ENCODE results near the gene MED4. TPM values are rescaled to one million over a fixed set of nuclear protein-coding genes. Genes with fewer than 3 reads are reported as not detected.
A peak's percentile ranks its signal among the peaks of the same experiment; 100 is the strongest.

MED4 gene
- total RNA-seq, 1 donor from 2014 or later: 45.0 TPM

GRCh38 chr13:48094404-48094780, 512 bp downstream of the MED4 start:
- no peak for DNase-seq (ENCODE audit: low spot score in 2 of 2, unreplicated experiment in 2 of 2)
- Mint-ChIP-seq H3K27ac (peak overlapping the region; percentile 93), H3K36me3 (no peaks in the 10 kb centered on the region), H3K4me3 (peak overlapping the region; percentile 97), H3K27me3 (ENCODE audit: low read depth) (peaks cover 2% of the 10 kb centered on the region), H3K4me1 (peaks cover 26% of the 10 kb centered on the region), H3K9me3 (peaks cover 3% of the 10 kb centered on the region)
- TF ChIP-seq, protein P1, sequence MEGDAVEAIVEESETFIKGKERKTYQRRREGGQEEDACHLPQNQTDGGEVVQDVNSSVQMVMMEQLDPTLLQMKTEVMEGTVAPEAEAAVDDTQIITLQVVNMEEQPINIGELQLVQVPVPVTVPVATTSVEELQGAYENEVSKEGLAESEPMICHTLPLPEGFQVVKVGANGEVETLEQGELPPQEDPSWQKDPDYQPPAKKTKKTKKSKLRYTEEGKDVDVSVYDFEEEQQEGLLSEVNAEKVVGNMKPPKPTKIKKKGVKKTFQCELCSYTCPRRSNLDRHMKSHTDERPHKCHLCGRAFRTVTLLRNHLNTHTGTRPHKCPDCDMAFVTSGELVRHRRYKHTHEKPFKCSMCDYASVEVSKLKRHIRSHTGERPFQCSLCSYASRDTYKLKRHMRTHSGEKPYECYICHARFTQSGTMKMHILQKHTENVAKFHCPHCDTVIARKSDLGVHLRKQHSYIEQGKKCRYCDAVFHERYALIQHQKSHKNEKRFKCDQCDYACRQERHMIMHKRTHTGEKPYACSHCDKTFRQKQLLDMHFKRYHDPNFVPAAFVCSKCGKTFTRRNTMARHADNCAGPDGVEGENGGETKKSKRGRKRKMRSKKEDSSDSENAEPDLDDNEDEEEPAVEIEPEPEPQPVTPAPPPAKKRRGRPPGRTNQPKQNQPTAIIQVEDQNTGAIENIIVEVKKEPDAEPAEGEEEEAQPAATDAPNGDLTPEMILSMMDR (IDR thresholded peaks at IDR 0.05; ENCODE audit: unreplicated experiment): no peak

DNA sequence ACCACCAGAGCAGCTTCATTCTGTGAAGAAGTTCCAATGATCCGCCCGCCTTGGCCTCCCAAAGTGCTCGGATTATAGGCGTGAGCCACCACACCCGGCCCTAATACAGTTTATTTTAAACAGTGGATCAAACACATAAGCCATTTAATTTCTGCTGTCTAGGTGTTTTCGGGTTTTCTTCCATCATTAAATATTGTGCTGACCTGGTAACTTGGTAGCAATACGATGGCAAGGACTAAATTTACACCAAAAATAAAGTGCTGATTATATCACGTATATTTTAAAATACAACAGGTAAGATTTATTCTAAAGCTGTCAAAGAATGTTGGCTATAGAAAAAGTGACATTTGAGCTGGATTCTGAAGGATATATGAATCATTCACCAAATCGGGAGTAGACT, 1.3 kb downstream of the MED4 start:
- Mint-ChIP-seq H3K27me3 (ENCODE audit: low read depth) (peaks cover under 1% of the 10 kb centered on the region), H3K9me3 (peaks cover 3% of the 10 kb centered on the region), H3K36me3 (no peaks in the 10 kb centered on the region), H3K4me3 (peak overlapping the region; percentile 97), H3K4me1 (peaks cover 26% of the 10 kb centered on the region), H3K27ac (peak overlapping the region; percentile 93)
- TF ChIP-seq, protein P1 (IDR thresholded peaks at IDR 0.05; ENCODE audit: unreplicated experiment): no peak
- no peak for DNase-seq (ENCODE audit: low spot score in 2 of 2, unreplicated experiment in 2 of 2)

- DNase-seq (ENCODE audit: low spot score in 2 of 2, unreplicated experiment in 2 of 2): no peak
- Mint-ChIP-seq H3K36me3 (peaks cover 19% of the 10 kb centered on the region), H3K4me1 (no peaks in the 10 kb centered on the region), H3K9me3 (no peaks in the 10 kb centered on the region), H3K27ac (no peak overlapping the region), H3K4me3 (no peak overlapping the region), H3K27me3 (ENCODE audit: low read depth) (no peaks in the 10 kb centered on the region)
- TF ChIP-seq, protein P1 (IDR thresholded peaks at IDR 0.05; ENCODE audit: unreplicated experiment): no peak
These were observed 8.6 kb downstream of the MED4 start for GRCh38 chr13:48086272-48086671.

DNA sequence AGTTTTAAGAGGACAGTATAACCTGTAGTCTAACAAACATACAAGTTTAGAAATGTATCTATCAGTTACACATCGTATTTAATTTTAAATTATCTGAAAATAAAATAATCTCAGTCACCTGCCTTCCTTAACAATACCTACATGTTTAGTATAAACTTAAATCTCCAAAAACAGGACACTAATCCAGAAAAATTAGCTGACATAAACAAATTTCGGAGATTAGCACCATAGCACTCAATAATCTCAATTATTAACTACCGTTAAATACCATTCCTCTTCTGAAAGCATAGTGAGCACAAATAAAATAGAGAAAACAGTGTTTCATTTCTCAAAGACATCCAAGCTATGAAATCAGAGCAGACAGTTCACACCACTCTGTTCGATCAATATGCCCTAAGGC, 13.2 kb downstream of the MED4 start:
- Mint-ChIP-seq H3K27ac (no peak overlapping the region), H3K27me3 (ENCODE audit: low read depth) (no peaks in the 10 kb centered on the region), H3K36me3 (peaks cover 35% of the 10 kb centered on the region), H3K9me3 (no peaks in the 10 kb centered on the region), H3K4me3 (no peak overlapping the region), H3K4me1 (no peaks in the 10 kb centered on the region)
- TF ChIP-seq, protein P1 (IDR thresholded peaks at IDR 0.05; ENCODE audit: unreplicated experiment): no peak
- no peak for DNase-seq (ENCODE audit: low spot score in 2 of 2, unreplicated experiment in 2 of 2)

GRCh38 chr13:48078251-48078656, 16.6 kb downstream of the MED4 start:
- Mint-ChIP-seq H3K27ac (no peak overlapping the region), H3K9me3 (peaks cover 24% of the 10 kb centered on the region), H3K27me3 (ENCODE audit: low read depth) (no peaks in the 10 kb centered on the region), H3K36me3 (peaks cover 55% of the 10 kb centered on the region), H3K4me3 (no peak overlapping the region), H3K4me1 (no peaks in the 10 kb centered on the region)
- no peak for DNase-seq (ENCODE audit: low spot score in 2 of 2, unreplicated experiment in 2 of 2)
- TF ChIP-seq, protein P1 (IDR thresholded peaks at IDR 0.05; ENCODE audit: unreplicated experiment): no peak

DNA sequence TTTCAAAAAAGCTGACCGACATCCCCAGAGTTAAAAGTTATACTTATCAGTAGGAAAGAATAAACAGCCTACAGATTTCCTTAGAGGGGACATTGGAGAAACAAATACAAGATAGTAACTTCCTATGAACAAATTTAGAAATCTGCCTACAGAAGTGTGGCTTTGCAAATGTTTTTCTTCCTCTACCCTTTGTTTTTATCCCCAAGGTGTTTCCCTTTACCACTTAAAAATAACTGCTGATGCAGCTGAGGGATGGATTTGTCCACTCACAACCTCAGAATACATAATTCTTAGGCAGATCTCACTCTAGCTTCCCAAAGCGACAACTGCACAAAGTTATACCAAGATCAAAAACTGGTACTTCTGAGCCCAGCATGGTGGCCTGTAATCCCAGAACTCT, 20.9 kb downstream of the MED4 start:
- DNase-seq (ENCODE audit: low spot score in 2 of 2, unreplicated experiment in 2 of 2): no peak
- Mint-ChIP-seq H3K9me3 (peaks cover 54% of the 10 kb centered on the region), H3K4me1 (no peaks in the 10 kb centered on the region), H3K27ac (no peak overlapping the region), H3K27me3 (ENCODE audit: low read depth) (no peaks in the 10 kb centered on the region), H3K36me3 (peaks cover 84% of the 10 kb centered on the region), H3K4me3 (no peak overlapping the region)
- TF ChIP-seq, protein P1 (IDR thresholded peaks at IDR 0.05; ENCODE audit: unreplicated experiment): no peak
